Stimulated activated CD4-positive, alpha-beta T cell treated with anti-CD3 and anti-CD28 coated beads, Interleukin-2, amount 100 ng/mL, for 24 hours (primary cell): ENCODE data around the gene SOHLH1.
A peak's percentile ranks its signal among the peaks of the same experiment; 100 is the strongest.
"Not testable (repeated sequence)": the region's sequence is repeated elsewhere in the genome, so short reads cannot be mapped to it uniquely, and the experiment has no call there.

ENCODE experiments used
- DNase-seq, 2 donors: peaks; one replicate each; pipeline ENCODE4 v3.0.0-alpha.2; 2020

The SOHLH1 gene

GRCh38 chr9:135676891-135677290 lies 22.4 kb downstream of the SOHLH1 start:
- DNase-seq = no peak

DNA sequence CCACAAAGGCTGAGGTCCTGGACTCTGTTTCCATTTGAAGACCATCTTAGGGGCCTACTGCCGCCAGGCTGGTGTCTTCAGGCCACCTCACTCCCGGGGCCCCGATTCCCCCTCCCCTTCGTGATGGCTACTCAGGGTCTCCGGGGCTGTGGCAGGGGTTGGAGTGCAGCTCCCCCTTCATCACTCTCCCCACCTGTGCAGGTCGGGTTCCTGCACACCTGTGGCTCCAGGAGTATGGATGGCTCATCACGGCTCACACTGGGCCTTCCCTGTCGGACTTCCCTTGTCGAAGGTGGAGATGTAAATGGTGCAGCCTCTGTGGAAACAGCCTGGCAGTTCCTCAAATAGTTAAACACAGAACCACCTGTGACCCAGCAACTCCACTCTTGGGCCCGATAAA lies 24.3 kb downstream of the SOHLH1 start:
- no peak for DNase-seq

DNA sequence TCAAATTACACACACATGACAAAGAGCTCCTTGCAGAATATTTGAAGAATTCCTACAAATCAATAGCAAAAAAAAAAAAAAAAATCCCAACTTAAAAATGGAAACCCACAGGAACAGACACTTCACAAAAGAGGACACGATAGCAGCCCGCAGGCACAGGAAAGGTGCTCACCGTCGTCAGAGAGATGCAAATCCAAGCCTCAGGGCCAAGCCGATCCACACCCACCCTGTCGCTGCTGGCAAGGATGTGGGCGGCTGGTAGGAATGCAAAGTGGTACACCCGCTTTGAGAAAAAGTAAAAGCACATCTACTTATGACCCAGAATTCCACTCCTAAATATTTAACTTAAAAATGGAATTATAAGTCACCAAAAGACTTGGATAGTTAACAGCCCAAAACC lies 25.3 kb downstream of the SOHLH1 start:
- no peak for DNase-seq

GRCh38 chr9:135672786-135673185 lies 26.5 kb downstream of the SOHLH1 start:
- not testable (repeated sequence) for DNase-seq

DNA sequence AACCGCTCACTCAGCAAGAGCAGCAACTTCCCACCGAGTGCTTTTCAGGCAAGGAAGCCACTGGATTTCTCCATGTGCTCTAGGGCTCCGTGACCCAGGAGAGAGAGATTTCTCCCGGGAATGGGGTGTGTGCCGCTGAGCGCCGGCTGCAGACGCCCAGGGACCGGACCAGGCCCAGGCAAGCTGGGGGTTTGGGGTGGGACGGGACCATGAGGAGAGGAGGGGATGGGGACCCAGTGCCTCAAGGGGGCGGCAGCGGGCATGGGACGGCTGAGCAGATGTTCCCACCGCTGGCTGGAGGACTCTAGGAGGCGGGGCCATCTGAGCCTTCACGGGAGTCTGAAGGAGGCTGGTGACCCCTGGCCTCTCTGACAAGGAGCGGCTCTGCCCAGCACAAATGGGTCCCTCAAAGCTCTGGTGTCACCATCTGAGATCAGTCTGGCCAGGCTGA lies 27.7 kb downstream of the SOHLH1 start:
- DNase-seq = peak in 1 of 2 donors; percentile 6

GRCh38 chr9:135670721-135671590 lies 28.3 kb downstream of the SOHLH1 start:
- no peak for DNase-seq

GRCh38 chr9:135669616-135670285 lies 29.5 kb downstream of the SOHLH1 start:
- no peak for DNase-seq

GRCh38 chr9:135669018-135669417 lies 30.3 kb downstream of the SOHLH1 start:
- not testable (repeated sequence) for DNase-seq

DNA sequence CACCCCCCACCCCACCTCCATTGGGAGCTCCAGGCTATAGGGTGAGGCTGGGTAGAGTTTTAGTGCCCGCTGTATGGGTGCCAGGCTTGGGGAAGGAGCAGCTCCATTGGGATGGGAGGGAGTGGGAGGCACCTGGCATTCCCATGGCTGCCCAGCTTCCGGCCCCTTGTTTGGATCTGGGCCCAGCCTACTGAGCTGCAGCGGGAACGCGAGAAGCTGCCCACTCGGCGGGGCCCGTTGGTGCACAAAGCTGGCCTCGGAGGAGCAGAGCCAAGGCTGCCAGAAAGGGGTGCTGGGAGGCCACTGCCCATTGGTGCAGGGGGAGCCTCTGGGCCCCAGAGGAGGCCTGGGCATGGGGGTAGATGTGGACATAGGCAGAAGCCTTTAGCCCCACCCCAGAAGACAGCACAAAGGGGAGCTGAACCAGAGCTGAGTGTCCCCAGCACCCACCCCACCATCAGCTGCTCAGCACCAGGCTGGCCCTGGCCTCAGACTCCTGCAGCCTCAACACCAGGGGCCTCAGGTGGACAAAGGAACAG lies 31.7 kb downstream of the SOHLH1 start:
- no peak for DNase-seq

GRCh38 chr9:135666534-135667462 lies 32.5 kb downstream of the SOHLH1 start:
- DNase-seq = no peak

DNA sequence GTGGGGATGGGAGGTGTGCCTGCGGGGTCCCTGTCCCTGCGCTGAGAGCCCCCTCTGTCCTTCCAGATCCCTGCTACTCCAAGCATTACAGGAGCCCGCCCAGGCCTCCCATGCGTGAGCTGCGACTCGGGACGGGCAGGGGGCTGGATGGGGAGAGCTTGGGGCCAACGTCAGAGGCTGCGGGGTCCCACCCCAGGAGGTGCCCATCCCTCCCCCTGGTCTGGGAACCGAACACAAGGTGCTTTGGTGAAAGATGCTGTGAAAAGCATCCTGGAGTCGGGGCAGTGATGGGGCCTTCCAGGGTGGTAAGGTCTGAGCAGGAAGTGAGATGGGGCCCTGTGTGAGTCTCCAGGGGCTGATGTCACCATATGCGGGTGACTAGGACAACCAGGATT lies 33.5 kb downstream of the SOHLH1 start:
- no peak for DNase-seq

DNA sequence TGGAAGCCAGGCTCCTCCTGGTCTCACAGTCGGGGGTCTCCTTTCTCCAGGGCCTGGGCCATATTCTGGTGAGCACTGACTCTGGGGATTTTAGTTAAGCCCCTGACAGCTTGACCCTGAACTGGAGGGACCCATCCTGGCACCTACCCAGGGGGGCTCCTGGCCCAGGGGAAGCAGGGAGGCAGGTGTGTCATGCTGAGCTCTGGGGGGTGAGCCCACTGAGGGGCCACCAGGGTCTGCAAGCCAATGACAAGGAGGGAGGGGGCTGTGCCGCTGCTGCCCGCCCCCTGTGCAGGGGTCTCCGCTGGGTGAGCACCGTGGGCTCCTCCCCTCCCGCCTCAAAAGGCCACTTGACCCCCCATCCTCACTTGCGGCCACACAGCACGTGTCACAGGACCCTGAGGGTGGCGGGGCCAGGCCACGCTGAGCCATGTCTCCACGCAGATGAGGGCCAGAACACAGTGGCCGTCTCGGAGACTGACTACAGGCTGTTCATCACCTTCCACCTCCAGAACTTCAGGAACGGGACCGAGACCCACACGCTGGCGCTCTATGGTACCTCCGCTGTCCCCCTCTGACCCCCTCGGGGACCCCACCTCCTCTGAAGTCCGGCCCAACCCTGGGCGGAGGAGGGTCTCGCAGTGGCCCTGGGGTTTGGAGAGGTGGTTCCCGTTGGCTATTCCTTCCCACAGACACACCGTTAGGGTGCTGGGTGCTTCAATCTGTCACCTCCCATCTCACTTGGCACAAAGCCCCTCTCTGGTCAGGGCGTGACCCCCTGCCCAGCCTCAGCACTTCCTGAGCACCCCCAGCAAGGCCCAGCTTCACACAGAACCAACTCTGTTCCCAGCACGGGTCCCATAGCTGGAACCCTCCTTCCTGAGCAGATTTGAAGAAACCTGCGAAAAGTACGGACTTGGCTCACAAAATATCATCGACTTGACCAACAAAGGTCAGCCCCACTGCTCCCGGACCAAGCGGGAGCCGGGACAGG lies 34.2 kb downstream of the SOHLH1 start:
- DNase-seq = no peak

- DNase-seq = no peak
Measured at GRCh38 chr9:135664266-135664665, 35.0 kb downstream of the SOHLH1 start.

DNA sequence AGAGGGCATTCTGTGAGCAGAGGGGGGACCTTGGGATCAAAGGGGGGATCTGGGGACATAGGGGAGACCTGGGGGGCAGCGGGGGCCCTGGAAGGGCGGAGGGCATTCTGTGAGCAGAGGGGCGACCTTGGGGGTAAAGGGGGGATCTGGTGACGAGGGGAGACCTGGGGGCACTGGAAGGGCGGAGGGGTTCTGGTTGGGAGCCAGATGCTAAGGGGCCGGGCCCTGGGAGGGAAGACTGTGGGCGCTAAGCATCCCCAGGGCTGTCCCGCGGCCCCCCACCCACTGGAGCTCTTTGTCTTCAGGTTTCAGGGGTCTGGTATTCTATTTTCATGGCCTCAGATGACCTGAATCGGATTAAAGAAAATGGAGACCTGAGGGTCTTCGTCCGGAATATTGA lies 35.4 kb downstream of the SOHLH1 start:
- DNase-seq = no peak

- no peak for DNase-seq
Measured at GRCh38 chr9:135663451-135663770, 35.9 kb downstream of the SOHLH1 start.

- no peak for DNase-seq
Measured at GRCh38 chr9:135662758-135663450, 36.4 kb downstream of the SOHLH1 start, which contains the start of gene LCN9. Gene LCN9 (plus strand): TSS chr9:135663309. CDS start chr9:135663322, 13 bp downstream.

DNA sequence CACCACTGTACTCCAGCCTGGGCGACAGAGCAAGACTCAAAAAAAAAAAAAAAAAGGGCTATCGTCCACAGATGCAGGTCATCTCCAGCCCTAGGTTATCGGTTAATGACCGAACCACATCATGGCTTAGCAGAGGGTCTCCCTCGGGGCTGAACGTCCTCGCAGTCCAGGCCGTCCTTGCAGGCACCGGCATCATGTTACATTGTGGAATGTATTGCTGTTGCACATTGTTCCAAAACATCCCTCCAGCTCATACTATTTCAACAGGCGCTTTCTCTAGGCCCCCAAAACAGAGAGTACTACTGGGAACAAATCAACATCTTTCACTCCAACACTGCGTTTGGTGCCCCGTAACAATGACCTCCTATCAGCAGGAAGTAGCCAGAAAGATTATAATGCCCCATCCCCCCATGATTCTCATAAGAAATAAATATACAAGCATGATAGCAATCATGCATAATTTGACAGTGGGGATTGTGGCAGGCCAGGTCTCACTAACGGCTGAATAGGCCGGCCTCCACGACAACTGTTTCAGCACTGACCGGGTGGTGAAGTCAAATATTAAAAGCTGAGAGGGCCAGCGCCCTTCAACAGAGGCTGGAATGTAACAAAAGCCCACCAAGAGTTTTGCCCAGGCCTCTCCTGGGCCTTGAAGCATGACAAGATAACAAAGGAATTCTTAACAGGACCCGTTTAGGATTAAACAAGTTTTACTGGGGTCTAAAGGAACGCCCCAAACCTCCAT lies 37.3 kb downstream of the SOHLH1 start:
- DNase-seq = no peak

- DNase-seq = no peak
Measured at GRCh38 chr9:135660407-135660806, 38.9 kb downstream of the SOHLH1 start.

DNA sequence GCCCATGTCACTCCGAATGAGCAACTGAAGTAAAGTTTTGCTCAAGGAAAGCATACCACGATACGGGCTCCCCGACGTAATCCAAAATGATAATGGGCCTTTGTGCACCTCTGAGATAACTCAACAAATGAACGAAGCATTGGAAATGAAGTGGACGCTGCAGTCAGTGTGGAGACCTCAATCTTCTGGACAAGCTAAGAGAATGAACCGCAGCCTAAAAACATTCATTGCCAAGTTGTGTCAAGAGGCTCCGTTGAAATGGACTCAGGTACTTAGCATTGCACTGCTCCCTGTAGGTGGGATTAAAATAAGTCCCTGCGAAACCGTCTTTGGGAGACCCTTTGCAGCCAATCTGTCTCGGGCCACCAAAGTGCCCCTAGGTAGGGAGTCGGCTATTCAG lies 40.0 kb downstream of the SOHLH1 start:
- DNase-seq = no peak

DNA sequence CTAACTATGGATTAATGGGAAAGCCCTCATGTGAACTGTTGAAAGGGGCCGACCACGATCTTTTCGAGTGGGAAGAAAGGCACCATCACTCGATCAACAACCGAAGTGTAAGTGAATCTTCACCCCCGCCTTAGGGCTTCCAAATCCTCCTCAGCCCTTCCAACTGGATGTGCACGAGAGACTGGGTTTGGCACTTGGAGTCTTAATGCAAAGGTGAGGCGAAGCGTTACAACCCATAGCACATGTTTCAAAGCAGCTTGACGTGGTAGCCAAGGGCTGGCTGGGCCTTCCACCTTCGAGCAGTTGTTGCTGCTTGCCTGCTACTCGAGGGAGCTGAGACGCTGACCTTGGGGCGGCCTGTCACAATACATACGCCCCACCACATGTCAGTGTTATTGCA lies 41.9 kb downstream of the SOHLH1 start:
- no peak for DNase-seq
